GM21528 (cell line): ENCODE results near the gene RALGDS.
A peak's percentile ranks its signal among the peaks of the same experiment; 100 is the strongest.

Source experiments
- ATAC-seq: cut with Tn5 transposase; IDR thresholded peaks from one replicate; pipeline ENCODE4 v1.9.1; 2021; ENCODE audit warnings: mild to moderate bottlenecking, moderate library complexity; ENCODE audit not compliant: unreplicated experiment, low FRiP score

The RALGDS gene

DNA sequence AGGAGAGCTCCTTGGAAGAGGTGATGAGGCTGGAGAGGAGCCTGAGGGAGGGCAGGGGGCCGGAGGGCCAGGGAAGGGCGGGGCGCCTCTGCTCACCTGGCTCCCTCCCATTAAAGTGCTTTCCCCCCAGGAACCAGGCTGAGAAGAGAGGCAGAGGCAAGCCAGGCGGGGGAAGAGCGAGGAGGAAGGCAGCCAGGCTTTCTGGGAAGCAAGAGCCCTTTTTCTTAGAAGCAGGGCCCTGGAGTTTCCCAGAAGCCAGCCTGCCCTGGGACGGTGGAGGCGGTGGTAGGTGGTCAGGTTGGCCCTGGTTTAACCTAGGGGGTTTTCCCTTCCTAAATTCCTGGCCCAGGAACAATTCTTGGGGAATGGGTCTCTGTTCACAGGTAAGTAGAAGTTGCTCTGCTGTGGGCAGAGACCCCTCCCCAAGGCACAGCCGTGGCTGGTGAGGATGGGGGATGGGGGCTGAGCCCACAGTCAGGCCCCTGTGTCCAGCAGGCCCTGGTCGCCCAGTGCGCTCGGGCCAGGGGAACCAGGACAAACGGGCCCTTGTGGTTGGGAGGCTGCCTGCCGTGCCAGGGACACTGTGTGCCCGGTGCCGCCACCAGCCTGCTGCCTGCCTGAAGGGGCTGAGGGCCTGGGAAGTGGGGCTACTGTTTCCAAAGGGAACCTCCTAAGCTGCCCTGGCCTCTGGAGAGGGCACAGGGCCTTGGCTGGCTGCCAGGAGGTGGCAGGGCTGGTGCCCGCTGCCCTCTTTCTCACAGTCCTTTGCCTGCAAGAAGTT, 16.6 kb upstream of the RALGDS start:
- no peak for ATAC-seq

DNA sequence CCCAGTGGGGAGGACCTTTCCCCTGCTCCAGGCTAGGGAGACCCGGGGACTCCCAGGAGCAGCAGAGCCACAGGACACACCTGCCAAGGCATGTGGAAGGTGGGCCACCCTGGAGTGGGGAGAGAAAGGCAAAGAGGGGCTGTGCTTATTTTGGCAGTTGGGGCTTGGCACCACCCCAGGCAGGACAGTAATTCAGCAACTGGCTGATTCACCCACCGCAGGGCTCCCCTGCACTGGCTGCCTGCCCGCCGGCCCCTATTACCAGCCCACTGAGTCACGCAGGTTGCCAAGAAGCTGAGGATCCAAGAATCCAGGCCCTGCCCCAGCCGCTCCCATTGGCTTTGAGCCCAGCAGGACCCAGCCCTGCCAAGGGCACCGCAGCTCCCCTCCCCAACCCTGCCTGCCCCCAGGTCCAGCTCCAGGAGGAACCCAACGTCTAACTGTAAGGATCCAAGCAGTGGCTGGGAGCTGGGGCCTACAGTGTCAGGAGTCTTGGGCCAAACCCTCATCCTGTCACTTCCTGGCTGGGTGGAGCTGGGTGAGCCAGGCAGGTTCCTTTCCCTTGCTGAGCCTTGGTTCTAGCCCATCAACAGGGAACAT, 14.2 kb upstream of the RALGDS start:
- ATAC-seq: no peak

DNA sequence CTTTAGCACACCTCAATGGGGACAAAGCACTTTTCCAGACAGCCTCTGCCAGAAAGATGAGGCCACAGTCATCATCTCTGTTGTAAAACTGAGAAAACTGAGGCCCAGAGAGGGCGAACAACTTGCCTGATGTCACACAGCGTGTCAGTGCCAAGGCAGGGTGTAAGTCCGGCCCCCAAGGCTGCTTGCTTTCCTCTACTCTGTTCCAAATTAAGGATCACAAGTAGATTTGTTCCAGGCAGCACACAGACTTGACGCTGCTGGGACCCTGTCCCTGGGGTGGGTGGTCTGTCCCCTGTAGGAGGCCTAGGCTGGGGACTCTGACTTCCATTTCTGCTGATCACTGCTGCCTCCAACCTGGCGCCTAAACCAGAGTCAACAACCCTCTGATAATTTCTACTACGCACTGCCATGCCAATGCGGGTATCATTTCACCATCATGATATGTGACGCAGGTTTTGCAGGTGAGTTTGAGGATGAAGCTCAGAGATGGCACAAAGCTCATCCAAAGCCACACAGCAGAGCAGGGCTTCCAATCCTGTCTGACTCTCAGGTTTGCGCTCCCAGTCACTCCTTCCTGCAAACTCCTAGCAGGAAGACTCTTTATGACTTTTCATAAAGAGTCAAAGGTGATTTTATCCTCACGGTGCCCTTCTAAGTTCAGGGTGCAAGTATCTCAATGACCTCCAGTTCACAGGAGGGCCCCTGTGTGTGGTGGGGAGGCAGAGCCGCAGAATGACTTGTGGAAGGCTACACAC, 13.5 kb upstream of the RALGDS start:
- no peak for ATAC-seq

DNA sequence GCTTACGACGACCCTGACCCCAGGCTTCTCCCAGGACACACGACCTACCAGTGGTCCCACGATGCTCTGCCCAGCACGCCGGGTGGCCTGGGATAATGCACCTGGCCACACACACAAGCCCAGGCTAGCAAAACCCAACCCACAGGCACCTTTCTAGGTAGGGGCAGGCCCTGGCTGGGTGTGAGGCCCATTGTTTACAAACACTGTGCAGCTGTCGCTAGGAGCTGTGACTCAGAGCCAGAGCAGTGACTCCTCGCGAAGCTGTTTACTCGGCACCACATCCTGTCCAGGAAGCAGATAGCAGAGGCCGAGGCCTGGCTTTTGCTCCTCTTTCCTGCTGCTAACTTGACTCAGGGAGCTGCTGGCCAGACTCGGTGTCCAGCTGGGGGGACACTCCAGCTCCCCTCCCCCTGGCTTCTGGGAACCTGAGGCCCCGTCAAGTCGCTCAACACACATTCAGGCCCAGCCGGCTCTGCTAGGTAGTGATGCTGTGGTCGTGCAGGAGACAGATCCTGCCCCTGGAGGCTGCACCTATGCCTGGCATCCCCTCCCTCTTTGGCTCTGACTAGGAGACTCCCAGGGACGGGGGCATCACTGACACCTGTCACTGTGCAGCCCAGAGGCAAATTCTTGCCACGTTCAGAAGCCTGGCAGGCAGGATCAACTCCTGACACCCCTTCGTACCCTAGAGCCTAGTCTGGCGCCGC, 12.8 kb upstream of the RALGDS start:
- peak; percentile 67 for ATAC-seq

DNA sequence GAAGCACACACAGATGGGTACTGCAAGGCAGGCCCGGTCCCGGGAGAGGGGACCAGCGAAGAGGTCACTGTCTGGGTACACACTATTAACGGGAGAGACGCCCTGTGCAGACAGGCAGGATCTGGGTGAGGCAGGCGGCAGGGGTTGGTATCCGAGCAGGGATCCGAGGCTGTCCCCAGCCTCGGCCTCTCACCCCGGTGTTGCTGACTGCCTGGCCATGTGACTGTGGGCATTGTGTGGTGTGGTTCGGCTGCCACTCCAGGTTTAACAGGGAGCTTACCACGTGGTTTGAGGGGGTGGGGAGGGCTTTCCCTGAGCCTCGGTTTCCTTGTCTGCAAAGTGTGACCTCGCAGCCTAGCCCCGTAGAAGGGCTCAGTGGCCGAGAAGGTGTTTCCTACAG, 11.1 kb upstream of the RALGDS start:
- no peak for ATAC-seq

DNA sequence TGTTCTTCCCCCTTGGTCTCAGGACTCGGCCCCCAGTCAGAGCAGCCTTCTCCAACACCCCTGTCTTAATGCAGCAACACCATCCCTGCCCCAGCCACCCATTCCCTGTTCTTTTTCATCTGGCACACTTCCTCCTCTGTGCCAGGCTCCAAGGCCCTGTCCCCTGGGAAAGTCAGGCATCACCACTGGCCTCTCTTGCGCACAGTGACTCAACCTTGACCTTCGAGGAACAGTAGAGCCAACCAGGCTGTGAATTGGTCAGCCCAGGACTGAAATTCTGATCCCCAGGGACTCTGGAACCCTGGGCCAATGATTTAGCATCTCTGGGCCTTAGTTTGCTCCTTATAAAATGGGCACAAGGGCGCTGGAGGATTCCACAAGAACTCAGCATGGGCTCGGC, 10.5 kb upstream of the RALGDS start:
- no peak for ATAC-seq

DNA sequence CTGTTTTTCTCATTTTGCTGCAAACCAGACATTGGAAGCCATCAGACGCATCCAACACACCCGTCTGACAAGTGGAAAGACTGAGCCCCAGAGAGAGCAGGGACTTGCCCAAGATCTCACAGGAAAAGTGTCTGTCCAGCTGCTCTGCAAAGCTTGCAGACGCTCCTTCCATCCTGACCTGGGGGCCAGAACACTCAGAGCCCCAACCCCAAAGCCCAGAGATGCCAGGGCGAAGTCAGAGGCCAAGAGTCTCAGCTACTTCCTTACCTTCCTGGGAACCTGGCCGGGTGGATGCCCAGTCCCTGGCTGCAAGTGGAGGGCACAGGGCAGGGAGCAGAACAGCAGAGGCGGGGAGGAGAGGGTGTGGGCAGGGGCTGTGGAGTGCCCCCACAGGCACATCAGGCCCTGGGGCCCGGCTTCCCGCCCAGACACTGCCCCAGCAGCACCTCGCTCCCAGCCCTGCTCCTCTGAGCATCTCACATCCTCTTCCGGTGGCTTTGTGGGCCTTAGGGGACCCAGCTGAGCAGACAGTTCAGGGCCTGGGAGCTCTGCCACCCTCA, 9.7 kb upstream of the RALGDS start:
- no peak for ATAC-seq

DNA sequence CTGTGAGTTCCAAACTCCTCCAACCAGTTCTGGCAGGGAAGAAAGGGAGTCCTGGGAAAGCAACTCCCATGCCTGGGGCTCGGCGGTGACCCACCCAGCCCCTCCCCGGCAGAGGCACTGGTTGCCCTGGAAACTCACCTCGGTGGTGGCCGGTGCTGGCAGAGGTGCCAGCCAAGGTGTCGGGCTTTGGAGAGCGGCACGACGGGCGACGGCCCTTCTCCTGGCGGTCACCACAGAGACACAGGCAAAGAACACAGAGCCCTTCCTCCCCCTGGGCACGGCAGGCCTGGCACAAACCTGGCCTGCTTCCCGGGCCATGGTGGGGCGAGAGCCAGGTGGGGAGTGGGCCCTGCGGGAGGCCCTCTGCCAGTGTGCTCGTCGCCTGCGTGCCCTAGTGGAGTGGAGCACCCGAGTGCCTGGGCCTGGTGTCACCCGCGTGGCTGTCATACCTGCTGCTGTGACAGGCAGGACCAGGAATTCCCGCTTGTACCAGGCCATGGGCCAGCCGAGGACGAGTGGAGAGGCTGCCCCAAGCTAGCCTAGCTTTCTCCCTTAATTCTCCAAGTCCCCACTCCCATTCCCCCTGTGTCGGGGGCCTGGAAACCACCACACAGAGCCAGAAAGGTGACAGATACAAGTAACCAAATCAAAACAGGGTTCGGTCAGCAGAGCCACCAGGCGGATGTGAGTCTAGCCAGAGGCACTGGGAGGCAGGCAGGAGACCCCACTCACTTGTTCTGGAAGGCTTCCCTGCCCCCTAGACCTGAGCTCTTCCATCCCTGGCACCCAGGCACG, 8.2 kb upstream of the RALGDS start:
- ATAC-seq: no peak

DNA sequence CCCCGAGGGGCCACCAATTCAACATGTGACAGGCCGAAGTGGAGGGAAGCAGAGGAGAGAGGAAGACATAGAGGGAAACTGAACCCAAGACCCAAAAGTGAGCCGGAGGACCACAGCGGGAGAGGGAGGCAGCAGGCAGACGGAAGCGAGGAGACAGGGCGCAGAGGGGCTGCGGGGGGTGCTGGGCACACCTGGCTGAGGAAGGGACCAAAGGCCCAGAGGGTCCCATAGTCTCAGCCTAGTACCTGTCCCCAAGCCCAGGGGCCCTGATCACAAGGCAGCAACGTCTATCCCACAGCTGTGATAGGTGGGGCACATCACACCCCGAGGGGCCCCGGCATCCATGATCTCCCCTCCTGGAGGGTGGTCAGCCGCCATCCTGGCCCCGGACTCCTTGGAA, 7.1 kb upstream of the RALGDS start:
- ATAC-seq: no peak

DNA sequence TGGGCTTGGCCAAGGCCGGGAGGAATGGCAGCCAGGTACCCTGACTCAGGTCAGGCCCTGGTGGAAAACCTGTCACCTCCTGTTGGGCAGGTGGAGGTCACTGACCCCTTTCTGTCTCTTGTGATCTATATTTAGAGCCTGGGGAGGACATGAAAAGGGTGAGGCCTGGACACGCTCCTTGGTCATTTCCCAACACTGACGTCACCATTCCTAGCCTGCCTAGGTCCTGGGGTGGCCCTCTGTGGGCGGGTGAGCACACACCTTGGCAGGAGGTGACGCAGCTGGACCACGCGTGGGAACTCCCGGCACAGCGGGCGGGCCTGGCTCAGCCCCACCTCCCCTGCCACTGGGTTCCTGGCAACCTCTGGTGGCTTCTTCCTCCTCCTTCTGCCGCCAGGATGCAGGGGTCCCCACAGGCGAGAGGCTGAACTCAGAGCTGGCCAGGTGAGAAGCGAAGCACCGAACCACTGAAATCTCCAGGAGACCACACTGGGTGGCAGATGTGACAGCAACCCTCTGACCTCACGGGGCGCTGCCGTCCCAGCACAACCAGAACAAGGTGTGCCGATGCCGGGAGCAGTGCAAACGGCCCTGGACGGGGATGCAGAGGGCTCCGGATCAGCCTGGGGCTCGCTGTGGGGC, 6.4 kb upstream of the RALGDS start:
- ATAC-seq: no peak

DNA sequence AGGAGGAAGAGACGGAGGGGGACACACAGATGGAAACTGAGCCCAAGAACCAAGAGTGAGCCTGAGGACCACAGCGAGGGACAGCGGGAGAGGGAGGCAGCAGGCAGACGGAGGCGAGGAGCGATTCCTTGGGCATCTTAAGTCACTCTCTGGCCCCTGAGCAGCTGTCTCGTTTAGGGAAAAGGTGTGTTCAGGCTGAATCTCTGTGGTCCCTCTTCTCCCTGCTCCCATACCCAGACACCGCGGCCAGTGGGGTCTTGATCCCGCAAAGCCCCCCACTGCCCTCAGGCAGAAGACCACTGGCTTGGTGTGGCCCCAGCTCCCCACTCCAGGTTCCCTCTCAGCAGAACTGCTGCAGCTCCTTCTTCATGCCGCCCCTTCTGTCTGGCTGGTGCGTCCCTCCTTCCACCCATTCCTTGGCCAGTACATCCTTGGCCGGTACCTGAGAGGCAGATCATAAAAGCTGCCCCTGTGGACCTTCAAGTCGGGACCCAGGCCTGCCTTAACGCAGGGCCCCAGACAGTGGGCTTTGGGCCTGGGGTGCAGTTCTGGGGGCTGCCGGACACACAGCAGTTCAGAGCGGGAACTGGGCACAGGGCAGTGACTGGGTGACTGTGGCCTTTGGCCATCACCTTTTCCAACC, 5.8 kb upstream of the RALGDS start:
- no peak for ATAC-seq

DNA sequence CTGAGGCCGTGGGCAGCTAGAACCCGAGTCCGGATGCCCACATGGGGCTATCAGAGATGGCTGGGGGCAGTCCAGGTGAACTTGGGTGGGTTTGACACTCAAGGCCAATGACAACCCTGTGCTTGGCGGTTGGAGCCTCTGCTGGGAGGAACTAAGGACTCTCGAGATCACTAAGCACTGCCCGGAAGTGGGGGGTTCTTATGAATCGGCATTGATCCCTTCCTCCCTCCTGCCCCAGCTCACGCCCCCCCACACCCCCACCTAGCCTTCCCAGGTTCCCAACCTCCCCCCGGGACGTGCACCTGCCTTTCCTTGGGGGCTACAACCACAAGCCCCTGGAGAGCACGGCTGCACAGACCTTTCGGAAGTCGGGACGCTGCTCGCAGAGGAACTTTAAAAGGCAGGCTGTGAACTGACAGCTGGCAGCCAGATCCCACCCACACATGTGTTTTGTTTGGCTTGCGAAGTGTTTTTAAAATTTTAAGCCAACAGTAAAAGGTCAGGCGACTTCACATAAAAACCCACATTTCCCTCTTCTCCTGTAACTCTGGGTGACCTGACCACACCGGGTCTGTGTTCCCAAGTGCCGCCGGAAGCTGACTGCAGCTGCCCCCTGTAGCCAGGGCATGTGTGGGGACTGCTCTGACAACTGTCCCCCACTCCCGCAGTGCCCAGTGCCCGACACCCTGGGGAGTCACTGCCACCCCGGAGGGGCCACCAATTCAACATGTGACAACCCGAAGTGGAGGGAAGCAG, 5.1 kb upstream of the RALGDS start:
- peak; percentile 40 for ATAC-seq

DNA sequence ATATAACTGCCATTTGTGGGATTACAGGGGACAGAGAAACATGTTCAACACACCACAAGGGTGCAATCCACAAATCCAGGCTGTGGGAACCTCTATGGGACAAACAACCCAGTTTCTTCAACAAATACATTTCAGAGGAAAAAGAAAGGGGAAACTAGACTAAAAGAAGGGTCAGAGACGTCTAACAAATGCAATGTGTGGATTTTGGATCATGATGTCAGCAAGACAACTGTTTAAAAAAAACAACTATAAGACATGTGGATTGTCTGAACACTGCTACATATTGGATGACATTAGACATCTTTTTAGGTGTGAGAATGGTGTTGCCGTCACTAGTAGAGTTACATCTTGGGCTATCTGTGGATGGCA, 3.9 kb upstream of the RALGDS start:
- no peak for ATAC-seq

DNA sequence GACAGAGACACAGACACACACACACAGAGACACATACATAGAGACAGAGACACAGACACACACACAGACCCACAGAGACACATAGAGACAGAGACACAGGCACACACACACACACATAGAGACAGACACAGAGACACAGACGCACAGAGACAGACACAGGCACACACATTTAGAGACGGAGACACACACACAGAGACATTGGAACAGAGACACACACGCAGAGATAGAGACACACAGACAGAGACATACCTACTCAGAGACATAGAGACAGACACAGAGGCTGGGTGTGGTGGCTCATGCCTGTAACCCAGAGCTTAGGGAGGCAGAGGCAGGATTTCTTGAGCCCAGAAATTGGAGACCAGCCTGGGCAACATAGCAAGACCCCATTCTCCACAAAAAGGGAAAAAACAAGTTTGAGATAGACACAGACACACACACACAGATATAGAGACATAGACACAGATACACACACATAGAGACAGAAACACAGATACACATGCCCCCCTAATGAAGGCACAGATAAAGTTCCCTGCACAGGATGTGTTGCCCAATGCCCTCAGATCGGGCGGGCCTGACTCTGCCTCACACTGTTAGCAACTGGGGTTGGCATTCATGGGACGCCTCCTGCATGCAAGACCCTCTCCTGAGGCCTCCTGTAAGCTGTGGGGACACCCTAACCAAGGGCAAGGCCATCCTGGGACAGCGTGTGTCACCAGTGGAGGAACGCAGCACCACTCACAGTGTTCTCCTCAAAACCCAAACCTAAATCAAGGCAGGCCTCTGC, 3.3 kb upstream of the RALGDS start:
- no peak for ATAC-seq

DNA sequence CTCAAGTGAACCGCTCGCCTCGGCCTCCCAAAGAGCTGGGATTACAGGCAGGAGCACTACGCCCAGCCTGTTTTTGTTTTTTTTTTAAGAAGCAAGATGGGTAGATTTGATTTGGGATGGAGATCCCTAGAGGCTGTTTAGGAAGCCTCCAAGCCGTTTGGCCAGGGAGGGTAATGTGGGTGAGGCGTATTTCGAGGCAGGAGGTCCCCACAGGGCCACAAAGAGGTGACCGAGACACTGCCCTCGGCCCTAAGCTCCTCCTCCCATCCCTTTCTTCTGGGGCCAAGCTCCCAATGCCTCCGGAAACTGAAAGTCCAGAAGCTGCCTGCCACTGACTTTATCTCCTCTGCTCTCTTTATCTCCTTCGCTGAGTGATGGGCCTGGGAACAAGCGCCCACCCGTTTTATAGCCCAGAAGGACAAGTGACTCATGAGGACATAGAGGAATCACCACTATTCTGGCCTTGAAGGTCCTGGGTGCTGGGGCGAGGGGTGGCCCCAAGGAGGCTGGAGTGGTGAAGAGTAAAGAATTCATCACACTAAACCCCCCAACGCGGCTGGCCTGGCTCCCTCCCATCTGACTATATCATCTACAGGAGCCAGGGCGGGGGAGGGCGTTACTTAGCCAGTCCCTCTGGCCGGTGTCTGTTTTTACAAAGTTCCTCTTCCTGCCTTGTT, 2.0 kb upstream of the RALGDS start:
- ATAC-seq: no peak

DNA sequence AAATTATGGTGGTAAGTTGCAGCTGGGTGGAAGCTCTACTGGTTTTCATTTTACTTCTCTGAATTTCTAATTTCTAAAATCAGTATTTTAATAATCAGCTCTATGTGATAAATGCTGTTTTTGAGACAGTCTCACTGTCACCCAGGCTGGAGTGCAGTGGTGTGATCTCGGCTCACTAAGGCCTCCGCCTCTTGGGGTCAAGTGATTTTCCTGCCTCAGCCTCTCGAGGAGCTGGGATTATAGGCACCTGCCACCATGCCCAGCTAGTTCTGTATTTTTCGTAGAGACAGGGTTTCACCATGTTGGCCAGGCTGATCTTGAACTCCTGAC, 1.5 kb upstream of the RALGDS start:
- ATAC-seq: no peak

DNA sequence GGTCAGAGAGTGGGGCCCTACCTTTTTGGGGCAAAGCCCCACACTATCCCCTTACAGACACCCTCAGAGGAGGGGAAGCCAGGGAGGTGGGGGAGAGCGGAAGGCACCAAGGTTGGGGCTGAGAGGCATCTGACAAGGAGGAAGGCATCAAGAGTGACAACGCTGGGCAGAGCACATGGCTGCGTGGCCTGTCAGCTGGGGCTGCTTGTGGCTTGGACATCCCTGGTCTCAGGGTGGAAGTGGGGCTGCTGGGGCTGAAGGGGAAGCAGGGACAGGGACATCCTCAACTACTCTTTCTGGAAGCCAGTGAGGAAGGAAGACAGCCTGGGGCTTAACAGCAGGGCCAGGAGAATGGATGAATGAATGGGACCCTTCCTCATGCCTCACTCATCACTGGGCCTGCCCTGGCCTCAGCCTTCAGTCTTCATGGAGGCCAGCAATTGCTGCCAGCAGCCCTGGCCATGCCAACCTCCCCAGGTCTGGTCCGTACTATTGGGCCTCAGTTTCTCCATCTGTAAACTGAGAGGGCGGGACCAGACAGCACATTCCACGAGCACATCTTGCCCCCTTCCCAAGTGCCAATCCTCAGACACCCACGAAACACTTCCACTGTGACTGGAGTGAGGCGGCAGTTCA, 993 bp upstream of the RALGDS start:
- ATAC-seq: peak; percentile 1
